GM19023 (cell line): Measurements from ENCODE around the gene RHD.
"Not testable (repeated sequence)": the region's sequence is repeated elsewhere in the genome, so short reads cannot be mapped to it uniquely, and the experiment has no call there.

Experiments used
- ATAC-seq: cut with Tn5 transposase; IDR thresholded peaks from one replicate; pipeline ENCODE4 v1.9.1; 2021; ENCODE audit warnings: mild to moderate bottlenecking, moderate library complexity; ENCODE audit not compliant: unreplicated experiment

Gene RHD

GRCh38 chr1:25347556-25347955 is 75.2 kb downstream of the RHD start:
- ATAC-seq, result no peak

GRCh38 chr1:25349606-25350005 is 77.3 kb downstream of the RHD start:
- no peak for ATAC-seq

DNA sequence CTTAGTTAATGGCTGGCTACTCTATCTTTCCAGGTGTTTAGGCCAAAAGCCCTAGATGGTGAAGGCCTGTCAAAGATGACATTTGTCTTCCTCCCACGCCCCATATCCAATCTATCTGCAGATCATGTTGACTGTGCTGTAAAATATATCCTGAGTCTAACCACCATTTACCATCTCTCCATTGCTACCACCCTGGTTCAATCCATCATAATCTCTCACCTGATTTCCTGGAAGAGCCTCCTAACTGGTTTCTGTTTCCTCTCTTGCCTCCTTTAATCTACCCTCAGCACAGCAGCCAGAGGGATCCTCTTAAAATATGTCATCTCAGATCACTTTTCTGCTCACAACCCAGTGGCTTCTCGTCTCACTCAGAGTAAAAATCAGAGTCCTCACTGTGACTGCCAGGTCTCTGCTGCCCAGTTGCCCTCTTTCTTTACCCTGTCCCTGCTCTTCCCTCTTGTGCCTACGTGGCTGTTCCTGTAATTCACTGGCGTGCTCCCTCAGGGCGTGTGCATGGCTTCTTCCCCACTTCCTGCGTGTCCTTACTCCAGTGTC is 83.6 kb downstream of the RHD start:
- ATAC-seq, result no peak

- ATAC-seq, result no peak
These were observed 84.1 kb downstream of the RHD start for GRCh38 chr1:25356441-25356840.

GRCh38 chr1:25356848-25357247 is 84.5 kb downstream of the RHD start:
- no peak for ATAC-seq

DNA sequence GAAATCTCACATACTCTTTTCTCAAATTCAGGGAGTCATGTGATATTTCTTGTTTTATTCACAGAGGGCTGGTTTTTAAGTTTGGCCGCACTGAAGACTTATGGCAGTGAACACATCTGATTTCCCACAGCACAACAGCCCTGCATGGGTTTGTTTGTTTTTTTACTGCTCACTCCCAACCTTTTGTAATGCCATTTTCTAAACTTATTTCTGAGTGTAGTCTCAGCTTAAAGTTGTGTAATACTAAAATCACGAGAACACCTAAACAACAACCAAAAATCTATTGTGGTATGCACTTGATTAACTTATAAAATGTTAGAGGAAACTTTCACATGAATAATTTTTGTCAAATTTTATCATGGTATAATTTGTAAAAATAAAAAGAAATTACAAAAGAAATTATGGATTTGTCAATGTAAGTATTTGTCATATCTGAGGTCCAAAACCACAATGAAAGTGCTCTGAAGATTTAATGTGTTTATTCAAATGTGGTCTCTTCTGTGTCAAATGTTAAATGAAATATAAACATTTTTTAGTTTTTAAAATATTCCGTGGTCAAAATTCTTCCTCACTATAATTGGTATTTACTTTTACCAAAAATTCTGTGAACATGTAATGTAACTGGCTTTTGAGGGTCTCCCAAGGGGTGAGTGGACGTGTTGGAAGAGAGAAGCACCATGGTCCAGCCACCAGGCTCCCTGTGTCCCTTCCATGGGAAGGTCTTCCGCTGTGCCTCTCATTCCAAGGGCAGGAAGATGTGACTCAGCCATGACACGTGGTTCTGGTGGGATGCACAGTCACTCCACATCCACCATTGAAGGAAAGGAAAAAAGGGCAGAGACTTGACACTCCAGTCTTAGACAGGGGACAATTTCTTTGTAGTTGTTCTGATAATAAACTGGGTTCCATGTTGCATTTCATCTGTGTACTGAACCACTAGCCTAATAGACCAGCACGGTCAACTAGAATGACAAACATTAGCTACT is 88.6 kb downstream of the RHD start:
- no peak for ATAC-seq

DNA sequence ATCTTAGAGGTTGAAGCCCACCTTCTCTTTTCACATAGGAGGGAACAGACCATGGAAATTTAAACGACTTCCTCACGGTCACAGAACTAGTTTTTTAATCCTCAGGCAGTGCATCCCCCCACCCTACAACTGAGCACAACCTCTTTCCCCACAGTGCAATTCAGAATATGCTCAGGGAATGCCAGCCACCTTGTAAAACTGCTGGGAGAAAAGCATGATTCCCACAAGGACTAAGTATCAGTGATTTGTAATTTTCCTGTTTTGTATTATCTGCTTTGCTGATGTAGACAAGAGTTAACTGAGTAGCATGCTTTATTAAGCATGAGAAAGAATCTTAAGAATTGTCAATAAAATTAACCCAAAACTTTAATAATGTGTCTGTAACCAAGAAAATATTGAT is 89.6 kb downstream of the RHD start:
- no peak for ATAC-seq

GRCh38 chr1:25362634-25363559 is 90.6 kb downstream of the RHD start:
- ATAC-seq, result not testable (repeated sequence)

- no peak for ATAC-seq
These were observed 96.9 kb downstream of the RHD start for GRCh38 chr1:25369241-25369640.

GRCh38 chr1:25369691-25370271 is 97.5 kb downstream of the RHD start:
- ATAC-seq, result not testable (repeated sequence)

- ATAC-seq, result not testable (repeated sequence)
These were observed 99.4 kb downstream of the RHD start for GRCh38 chr1:25371757-25372156.

GRCh38 chr1:25378367-25378766 is 106.1 kb downstream of the RHD start:
- not testable (repeated sequence) for ATAC-seq
